Fibroblast of pulmonary artery (primary cell): ENCODE data around the gene HEXA.
"Not testable (repeated sequence)": the region's sequence is repeated elsewhere in the genome, so short reads cannot be mapped to it uniquely, and the experiment has no call there.

Experiments used
- DNase-seq: peaks from one replicate; pipeline ENCODE4 v3.0.0-alpha.2; 2010; ENCODE audit warnings: low read depth
- H3K4me3 ChIP-seq: replicated peaks from 2 replicates; pipeline ENCODE4 v1.5.1; 2011; ENCODE audit warnings: low read depth, mild to moderate bottlenecking, control low read depth, low read length, moderate library complexity
- TF ChIP-seq, protein P1 (sequence below): IDR thresholded peaks from 2 replicates; pipeline ENCODE4 v1.5.1; 2011; ENCODE audit warnings: mild to moderate bottlenecking, control low read depth, low read length, inconsistent platforms; ENCODE audit errors: missing control alignments

Gene HEXA

GRCh38 chr15:72411111-72411510 is 35.3 kb upstream of the HEXA start:
- DNase-seq = no peak
- no peak overlapping the region for H3K4me3 ChIP-seq
- TF ChIP-seq, protein P1, sequence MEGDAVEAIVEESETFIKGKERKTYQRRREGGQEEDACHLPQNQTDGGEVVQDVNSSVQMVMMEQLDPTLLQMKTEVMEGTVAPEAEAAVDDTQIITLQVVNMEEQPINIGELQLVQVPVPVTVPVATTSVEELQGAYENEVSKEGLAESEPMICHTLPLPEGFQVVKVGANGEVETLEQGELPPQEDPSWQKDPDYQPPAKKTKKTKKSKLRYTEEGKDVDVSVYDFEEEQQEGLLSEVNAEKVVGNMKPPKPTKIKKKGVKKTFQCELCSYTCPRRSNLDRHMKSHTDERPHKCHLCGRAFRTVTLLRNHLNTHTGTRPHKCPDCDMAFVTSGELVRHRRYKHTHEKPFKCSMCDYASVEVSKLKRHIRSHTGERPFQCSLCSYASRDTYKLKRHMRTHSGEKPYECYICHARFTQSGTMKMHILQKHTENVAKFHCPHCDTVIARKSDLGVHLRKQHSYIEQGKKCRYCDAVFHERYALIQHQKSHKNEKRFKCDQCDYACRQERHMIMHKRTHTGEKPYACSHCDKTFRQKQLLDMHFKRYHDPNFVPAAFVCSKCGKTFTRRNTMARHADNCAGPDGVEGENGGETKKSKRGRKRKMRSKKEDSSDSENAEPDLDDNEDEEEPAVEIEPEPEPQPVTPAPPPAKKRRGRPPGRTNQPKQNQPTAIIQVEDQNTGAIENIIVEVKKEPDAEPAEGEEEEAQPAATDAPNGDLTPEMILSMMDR = no peak

DNA sequence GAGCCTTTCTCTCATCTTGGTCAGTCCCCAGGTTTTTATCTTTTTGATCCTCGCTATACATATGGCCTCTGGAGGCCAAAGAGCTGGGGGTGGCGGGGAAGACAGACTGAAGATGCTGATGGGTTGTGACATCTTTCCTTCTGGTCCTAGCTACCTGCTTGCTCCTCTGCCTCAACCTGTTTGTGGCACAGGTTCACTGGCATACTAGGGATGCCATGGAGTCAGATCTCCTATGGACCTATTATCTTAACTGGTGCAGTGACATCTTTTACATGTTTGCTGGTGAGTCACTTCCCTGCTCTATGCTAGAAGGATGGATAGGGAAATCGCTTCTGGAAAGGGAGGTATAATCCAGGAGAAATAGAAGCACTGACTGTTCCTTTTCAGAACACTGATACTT is 31.1 kb upstream of the HEXA start:
- TF ChIP-seq, protein P1 = no peak
- DNase-seq = no peak

DNA sequence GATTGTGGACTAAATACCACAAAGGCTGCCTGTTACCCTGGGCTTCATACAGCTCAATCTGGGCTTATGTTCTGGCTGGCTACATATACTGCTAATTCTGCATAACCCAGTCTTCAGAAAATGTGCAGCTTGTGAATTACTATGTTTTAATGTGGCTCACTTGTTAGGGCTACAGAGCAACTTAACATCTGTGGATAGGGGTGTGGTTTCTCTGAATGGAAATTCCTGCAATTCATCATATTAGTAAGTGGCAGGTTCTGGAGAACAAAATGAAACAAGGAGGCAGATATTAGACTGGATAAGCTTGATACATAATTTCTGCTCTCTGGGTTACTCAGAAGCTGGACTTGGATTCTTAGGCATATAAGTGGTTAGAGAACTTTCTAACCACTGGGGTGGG is 29.0 kb upstream of the HEXA start:
- H3K4me3 ChIP-seq = no peak overlapping the region
- no peak for DNase-seq
- TF ChIP-seq, protein P1 = no peak

More for the DNA sequence above, 31.1 kb upstream of the HEXA start:
- no peak overlapping the region for H3K4me3 ChIP-seq

DNA sequence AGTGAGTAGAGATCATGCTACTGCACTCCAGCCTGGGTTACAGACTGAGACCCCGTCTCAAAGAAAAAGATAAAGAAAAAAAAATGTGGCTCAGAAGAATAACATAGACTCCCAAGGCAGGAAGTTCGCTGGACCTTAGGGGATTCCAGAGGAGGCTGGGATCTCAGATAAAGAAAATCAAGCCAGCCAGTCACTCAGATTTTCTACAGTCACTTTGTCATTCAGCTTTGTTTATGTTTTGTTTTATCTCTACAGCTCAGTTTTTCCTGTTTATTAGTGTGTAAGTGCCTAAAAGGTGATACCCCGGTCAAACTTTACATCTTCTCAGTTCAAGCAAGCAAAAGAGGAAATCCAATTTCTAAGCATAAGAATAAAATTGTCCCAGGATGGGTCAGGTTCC is 28.5 kb upstream of the HEXA start:
- no peak for DNase-seq
- H3K4me3 ChIP-seq = no peak overlapping the region
- TF ChIP-seq, protein P1 = no peak

- TF ChIP-seq, protein P1 = no peak
- DNase-seq = no peak
- no peak overlapping the region for H3K4me3 ChIP-seq
Observed at GRCh38 chr15:72402726-72403125, 26.9 kb upstream of the HEXA start.

DNA sequence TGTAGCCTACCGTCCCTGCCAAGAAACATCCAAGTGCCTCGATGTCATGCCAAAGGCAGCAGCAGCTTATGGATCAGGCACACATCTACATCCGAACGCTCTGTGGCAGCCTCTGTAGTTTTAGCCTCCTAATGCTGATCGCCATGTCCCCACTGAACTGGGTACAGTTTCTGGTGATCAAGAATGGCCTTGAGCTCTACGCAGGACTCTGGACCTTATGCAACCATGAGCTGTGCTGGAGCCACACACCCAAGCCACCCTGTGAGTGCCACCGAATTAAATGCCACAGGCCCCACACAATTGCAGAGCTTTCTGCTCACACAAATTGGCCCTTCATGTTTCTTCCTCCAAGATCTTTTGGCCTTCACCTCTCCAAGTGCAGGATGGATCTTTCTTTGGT is 22.8 kb upstream of the HEXA start:
- DNase-seq = no peak
- no peak overlapping the region for H3K4me3 ChIP-seq
- TF ChIP-seq, protein P1 = no peak

GRCh38 chr15:72397796-72398588 is 22.2 kb upstream of the HEXA start, which contains the start of gene TMEM202:
Gene TMEM202 (plus strand): TSS chr15:72398305. CDS start chr15:72398327, 22 bp downstream.
- no peak within 1 kb of the TSS for H3K4me3 ChIP-seq
- no peak for DNase-seq
- TF ChIP-seq, protein P1 = no peak

DNA sequence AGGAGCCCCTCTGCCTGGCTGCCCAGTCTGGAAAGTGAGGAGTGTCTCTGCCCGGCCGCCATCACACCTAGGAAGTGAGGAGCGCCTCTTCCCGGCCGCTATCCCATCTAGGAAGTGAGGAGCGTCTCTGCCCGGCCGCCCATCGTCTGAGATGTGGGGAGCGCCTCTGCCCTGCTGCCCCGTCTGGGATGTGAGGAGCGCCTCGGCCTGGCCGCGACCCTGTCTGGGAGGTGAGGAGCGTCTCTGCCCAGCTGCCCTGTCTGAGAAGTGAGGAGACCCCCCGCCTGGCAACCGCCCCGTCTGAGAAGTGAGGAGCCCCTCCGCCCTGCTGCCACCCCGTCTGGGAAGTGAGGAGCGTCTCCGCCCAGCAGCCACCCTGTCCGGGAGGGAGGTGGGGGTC is 20.5 kb upstream of the HEXA start:
- H3K4me3 ChIP-seq, DNase-seq: not testable (repeated sequence)
